Fibroblast of skin of left quadriceps (primary cell): ENCODE data around the gene NPB.

Source experiments
- DNase-seq, 2 experiments: peaks; one replicate each; pipeline ENCODE4 v3.0.0-alpha.2; 2013; ENCODE audit warnings: low read depth in 2 of 2

Gene NPB

DNA sequence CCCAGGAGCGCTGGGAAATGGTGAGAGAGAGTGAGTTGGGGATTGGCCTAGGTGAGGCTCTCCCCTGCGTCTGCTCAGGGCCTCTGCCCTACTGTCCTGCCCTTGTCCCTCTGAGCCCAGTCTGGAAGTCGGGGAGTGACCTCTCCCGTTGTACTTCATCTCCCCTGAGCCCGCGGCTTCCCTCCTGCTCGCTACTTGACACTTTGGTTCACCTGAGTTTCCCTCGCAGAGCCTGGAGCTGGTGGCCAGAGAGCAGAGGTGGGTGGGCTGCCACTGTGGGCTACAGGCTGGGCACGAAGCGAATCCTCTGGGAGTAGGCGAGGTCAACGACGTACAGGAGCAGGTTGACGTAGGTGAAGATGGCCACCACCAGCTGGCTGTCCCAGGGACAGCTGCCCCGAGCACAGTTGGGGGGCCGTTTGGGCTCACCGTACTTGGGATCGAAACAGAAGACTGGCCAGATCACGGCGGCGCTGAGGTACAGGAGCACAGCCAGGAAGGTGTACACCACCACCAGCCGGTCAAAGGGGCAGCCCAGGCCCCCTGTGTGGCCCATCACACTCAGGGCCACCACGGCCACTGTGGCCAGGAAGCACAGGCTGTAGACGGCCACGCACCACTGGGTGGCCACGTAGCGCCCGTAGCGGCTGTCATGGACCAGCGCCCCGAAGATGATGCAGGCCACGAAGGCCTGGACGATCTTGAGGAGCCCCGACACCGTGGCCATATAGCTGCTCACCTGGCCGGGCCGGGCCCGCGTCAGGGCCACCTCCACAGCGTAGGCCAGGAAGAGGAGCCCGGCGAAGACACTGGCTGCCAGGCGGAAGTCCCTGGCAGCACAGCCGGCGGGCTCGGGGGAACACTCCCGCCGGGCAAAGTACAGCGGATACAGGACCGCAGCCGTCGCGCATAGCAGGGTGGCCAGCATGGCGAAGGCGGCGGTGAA is 38.8 kb downstream of the NPB start:
- DNase-seq: no peak

- no peak for DNase-seq
These were observed 39.6 kb downstream of the NPB start for GRCh38 chr17:81941484-81942166.

DNA sequence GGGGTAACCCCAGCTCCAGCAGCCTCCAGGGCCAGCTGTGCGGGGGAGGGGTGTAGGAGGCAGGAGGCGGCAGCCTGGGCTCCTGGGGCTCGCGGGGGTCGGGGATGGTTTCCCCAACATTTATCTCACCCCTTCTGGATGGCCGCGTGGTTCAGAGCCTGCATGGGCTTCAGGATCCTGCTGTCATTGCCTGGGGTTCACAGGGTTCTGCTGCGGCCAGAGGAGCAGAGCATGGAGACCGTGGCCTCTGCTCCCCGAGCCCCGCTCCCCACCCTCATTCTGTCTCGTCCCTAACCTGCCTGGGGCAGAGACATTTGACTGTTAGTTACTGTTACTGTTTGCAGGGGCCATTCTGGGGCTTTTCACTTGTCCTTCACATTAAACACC is 40.1 kb downstream of the NPB start:
- DNase-seq: no peak

DNA sequence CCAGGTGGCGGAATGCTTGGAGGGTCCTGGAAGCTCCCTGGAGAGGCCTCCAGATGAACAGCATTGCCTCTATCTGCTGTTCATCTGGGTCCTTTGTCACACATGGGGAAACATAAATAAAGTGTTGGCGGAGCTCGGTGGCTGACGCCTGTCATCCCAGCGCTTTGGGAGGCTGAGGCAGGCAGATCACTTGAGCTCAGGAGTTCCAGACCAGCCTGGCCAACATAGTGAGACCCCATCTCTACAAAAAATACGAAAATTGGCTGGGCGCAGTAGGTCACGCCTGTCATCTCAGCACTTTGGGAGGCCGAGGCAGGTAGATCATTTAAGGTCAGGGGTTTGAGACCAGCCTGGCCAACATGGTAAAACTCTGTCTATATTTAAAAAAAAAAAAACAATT is 42.8 kb downstream of the NPB start:
- DNase-seq: no peak

- no peak for DNase-seq
These were observed 45.2 kb downstream of the NPB start, which contains the start of gene MYADML2 for GRCh38 chr17:81947189-81947588. TSS of gene MYADML2 (minus strand) at chr17:81947233. CDS start at chr17:81941741, 5,492 bp downstream.

DNA sequence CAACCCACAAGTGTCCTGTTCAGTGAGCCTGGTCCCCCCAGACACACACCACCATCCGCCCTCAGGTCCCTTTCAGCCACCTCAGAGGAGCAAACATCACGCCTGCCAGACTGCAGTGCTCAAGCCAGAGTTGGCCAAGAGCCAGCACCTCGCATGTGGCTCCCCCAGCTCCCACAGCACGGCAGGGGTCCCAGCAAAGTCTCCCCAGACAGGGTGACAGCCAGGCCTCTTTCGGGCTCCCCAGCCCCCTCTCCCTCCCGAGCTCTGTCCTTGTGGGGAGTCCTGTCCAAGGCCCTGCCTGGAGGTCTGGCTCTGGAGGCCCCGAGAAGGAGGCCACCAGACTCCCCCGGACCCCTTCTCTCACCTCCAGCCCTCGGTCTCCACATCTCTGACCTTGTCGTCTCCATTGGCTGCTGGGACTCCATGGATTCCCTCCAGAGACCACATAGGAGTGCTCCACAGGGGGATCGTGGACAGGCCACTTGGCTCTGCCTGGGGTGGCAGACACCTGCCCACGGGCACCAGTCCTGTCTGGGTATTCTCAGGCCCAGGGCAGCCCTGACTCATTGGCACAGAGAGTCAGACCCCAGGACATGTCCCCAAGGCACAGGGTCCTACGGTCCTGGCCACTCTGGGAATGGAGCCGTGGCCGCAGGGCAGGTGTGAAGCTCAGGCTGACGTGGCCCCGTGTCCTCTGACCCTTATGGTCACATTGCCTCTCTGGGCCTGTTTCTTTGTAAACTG is 46.8 kb downstream of the NPB start:
- DNase-seq: no peak

DNA sequence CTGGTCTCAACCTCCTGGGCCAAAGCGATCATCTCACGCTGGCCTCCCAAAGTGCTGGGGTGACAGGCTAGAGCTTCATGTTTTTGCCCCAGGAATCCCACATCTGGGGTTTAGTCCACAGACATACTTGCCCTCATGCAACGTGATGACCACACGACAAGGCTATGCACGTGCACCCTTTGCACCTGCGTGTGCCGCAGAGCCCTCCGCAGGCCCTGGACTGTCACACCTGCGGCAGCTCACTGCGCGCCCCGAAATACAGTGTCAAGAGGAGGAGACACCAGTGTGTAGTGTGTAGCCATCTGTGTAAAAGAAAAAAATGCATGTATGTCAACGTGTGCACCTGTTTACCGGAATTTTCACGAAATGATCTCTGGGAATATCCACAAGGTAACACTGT is 48.5 kb downstream of the NPB start:
- no peak for DNase-seq

DNA sequence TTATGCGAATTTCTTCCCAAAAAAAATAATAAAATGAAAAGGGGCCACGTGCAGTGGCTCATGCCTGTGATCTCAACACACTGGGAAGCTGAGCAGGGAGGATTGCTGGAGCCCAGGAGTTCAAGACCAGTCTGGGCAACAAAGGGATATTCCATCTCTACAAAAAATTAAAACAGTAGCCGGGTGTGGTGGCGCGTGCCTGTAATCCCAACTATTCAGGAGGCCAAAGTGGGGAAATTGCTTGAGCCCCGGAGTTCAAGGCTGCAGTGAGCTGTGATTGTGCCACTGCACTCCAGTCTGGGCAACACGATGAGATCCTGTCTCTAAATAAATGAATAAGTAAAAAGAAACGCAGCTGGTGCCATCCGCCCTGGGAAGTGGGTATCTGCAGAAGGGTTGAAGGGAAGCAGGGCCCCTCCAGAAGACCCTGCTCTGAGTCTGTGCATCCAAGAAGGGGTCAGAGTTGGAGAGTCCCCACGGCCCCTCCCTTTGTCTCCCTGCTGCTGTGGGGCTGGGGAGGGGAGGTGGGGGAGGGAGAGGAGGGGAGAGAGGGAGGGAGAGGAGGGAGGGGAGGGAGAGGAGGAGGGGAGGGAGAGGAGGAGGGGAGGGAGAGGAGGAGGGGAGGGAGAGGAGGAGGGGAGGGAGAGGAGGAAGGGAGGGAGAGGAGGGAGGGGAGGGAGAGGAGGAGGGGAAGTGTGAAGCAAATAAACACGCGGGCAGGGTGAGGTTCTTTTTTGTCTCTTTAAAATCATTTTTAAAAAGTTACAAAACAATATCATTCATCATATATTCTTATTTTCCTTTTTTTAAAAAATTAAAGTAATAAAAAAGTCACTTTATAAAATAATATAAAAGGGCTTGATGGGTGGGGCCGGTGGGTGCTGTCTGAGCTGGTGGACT is 50.0 kb downstream of the NPB start:
- no peak for DNase-seq
